Kidney tubule cell (primary cell): ENCODE measurements around the gene C12orf56.
"Not testable (repeated sequence)": the region's sequence is repeated elsewhere in the genome, so short reads cannot be mapped to it uniquely, and the experiment has no call there.

Experiments used
- DNase-seq: peaks from one replicate; pipeline ENCODE4 v3.0.0-alpha.2; 2018; ENCODE audit warnings: low spot score

C12orf56 gene

GRCh38 chr12:64385468-64385867 is 5.1 kb downstream of the C12orf56 start:
- peak; percentile 79 for DNase-seq

- DNase-seq: no peak
Observed at GRCh38 chr12:64385019-64385418, 5.5 kb downstream of the C12orf56 start.

GRCh38 chr12:64383675-64384074 is 6.9 kb downstream of the C12orf56 start:
- DNase-seq: no peak

GRCh38 chr12:64362721-64363305 is 27.7 kb downstream of the C12orf56 start:
- no peak for DNase-seq

GRCh38 chr12:64361173-64361572 is 29.4 kb downstream of the C12orf56 start:
- DNase-seq: not testable (repeated sequence)

GRCh38 chr12:64356209-64356608 is 34.3 kb downstream of the C12orf56 start:
- DNase-seq: not testable (repeated sequence)

- DNase-seq: no peak
Observed at GRCh38 chr12:64352181-64352580, 38.4 kb downstream of the C12orf56 start.

GRCh38 chr12:64351265-64351664 is 39.3 kb downstream of the C12orf56 start:
- DNase-seq: no peak

- no peak for DNase-seq
Observed at GRCh38 chr12:64347630-64348029, 42.9 kb downstream of the C12orf56 start.

- DNase-seq: not testable (repeated sequence)
Observed at GRCh38 chr12:64344631-64345030, 45.9 kb downstream of the C12orf56 start.

GRCh38 chr12:64340546-64340945 is 50.0 kb downstream of the C12orf56 start:
- not testable (repeated sequence) for DNase-seq

GRCh38 chr12:64335886-64336466 is 54.6 kb downstream of the C12orf56 start:
- no peak for DNase-seq

- DNase-seq: peak; percentile 2
Observed at GRCh38 chr12:64332938-64333337, 57.6 kb downstream of the C12orf56 start.

- DNase-seq: no peak
Observed at GRCh38 chr12:64332296-64332695, 58.3 kb downstream of the C12orf56 start.

- not testable (repeated sequence) for DNase-seq
Observed at GRCh38 chr12:64329031-64329710, 61.4 kb downstream of the C12orf56 start.

- no peak for DNase-seq
Observed at GRCh38 chr12:64325055-64325454, 65.5 kb downstream of the C12orf56 start.

GRCh38 chr12:64323476-64324225 is 66.9 kb downstream of the C12orf56 start:
- no peak for DNase-seq

- DNase-seq: no peak
Observed at GRCh38 chr12:64323006-64323405, 67.6 kb downstream of the C12orf56 start.

- DNase-seq: no peak
Observed at GRCh38 chr12:64320611-64321010, 69.9 kb downstream of the C12orf56 start.

GRCh38 chr12:64319540-64320225 is 70.9 kb downstream of the C12orf56 start:
- not testable (repeated sequence) for DNase-seq

- no peak for DNase-seq
Observed at GRCh38 chr12:64318605-64319004, 72.0 kb downstream of the C12orf56 start.

GRCh38 chr12:64311877-64312276 is 78.7 kb downstream of the C12orf56 start:
- no peak for DNase-seq
